Central memory CD4-positive, alpha-beta T cell (primary cell): Measurements from ENCODE around the gene KIRREL3.
"Not testable (repeated sequence)": the region's sequence is repeated elsewhere in the genome, so short reads cannot be mapped to it uniquely, and the experiment has no call there.

Source experiments
- DNase-seq: peaks from one replicate; pipeline ENCODE4 v3.0.0; 2022

Gene KIRREL3

GRCh38 chr11:126391970-126392632 lies 608.5 kb downstream of the KIRREL3 start:
- DNase-seq, result no peak

GRCh38 chr11:126391286-126391954 lies 609.1 kb downstream of the KIRREL3 start:
- no peak for DNase-seq

- no peak for DNase-seq
Observed at GRCh38 chr11:126390272-126390867, 610.2 kb downstream of the KIRREL3 start.

GRCh38 chr11:126387857-126388256 lies 612.7 kb downstream of the KIRREL3 start:
- DNase-seq, result no peak

- not testable (repeated sequence) for DNase-seq
Observed at GRCh38 chr11:126386729-126387071, 613.9 kb downstream of the KIRREL3 start.

GRCh38 chr11:126385991-126386728 lies 614.4 kb downstream of the KIRREL3 start:
- no peak for DNase-seq

- no peak for DNase-seq
Observed at GRCh38 chr11:126384449-126385070, 616.0 kb downstream of the KIRREL3 start.

- DNase-seq, result no peak
Observed at GRCh38 chr11:126383339-126384335, 616.9 kb downstream of the KIRREL3 start.

GRCh38 chr11:126382641-126383040 lies 617.9 kb downstream of the KIRREL3 start:
- DNase-seq, result not testable (repeated sequence)

- DNase-seq, result not testable (repeated sequence)
Observed at GRCh38 chr11:126381960-126382359, 618.6 kb downstream of the KIRREL3 start.

- no peak for DNase-seq
Observed at GRCh38 chr11:126380909-126381308, 619.7 kb downstream of the KIRREL3 start.

GRCh38 chr11:126378763-126379162 lies 621.8 kb downstream of the KIRREL3 start:
- no peak for DNase-seq

- DNase-seq, result no peak
Observed at GRCh38 chr11:126375726-126376125, 624.8 kb downstream of the KIRREL3 start.

GRCh38 chr11:126374562-126375300 lies 625.8 kb downstream of the KIRREL3 start:
- not testable (repeated sequence) for DNase-seq

GRCh38 chr11:126373389-126374066 lies 627.0 kb downstream of the KIRREL3 start:
- DNase-seq, result not testable (repeated sequence)
